ENCODE measurements around the gene RANGAP1.
A peak's percentile ranks its signal among the peaks of the same experiment; 100 is the strongest.

The RANGAP1 gene

DNA sequence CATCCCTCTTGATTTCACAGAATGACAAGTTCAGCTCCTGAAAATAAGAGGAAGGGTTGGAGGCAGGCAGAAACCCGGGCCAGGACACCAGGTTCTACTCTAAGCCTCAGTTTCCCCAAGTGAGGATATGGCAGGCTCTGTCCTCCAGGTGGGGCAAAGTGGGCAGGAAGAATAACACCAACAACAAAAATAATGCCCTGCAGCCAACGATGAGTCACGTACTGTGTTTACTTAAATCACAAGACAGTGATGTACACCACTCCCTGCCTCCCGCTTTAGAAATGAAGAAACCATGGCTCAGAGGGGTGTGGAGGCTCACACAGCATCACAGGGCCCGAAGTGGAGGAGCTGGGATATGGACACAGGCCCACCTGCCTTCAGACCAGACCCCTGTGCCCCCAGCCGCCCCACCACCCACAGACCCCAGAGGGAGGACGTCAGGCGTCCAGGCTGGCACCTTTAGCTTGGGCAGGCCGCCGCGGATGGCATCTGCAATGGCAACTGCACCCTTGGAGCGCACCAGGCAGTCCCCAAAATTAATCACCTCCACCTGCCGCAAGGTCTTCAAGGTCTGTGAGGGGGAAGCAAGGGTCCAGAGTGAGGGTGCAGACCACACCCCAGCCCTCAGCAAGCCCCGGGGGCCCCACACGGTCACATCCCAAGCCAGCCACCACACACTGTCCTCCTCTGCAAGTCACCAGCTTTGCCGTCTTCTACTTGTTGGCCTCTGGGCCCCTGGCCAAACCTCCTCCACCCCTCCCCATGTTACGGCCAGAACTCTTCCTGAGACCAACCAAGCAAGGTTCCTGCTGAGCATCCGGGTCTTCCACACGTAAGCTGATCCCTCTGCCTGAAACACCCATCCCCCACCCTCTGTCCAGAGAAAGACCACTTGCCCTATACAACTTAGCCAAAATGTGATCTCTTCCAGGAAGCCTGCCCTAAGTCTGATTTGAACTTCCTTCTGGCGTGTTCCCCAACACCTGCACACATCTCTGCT lies 29.4 kb downstream of the RANGAP1 start:
- peak; percentile 25 for DNase-seq

DNA sequence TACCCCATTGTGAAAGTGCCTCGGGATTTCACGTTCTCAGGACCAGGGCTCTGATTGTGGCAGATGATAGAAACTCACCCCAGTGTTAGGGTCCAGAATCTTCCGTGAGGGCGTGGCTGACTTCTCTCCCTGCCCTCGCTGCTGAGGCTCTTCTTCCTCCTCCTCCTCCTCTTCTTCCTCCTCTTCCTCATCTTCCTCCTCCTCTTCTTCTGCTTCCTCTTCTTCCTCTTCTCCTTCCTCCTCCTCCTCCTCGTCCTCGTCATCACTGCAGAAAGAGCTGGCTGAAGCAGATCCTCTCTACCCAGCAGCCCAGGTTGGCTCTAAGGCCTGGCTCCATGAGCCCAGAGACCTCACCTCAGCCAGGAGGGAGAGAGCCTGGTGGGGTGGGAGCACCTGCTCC lies 31.8 kb downstream of the RANGAP1 start:
- DNase-seq = no peak

GRCh38 chr22:41252365-41252764 lies 33.6 kb downstream of the RANGAP1 start:
- no peak for DNase-seq

DNA sequence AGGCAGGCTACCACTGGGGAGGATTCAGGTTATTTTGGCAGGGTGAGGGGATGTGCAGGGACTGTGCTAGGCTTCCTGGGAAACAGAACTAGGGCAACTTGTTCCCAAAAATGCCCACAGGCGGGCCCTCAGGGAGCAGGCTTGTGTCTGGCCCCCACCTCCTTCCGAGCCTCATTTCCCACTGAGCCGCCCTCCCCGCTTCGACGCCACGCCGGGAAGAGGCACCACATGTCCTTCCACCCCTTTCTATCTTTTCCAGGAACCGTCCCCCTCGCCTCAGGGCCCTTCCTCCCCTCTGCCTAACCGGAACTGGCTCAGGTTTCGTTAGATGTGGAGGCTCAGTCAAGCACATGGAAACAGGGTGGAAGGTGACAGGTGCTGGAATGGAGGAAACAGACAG lies 35.9 kb downstream of the RANGAP1 start:
- no peak for DNase-seq

GRCh38 chr22:41249442-41249841 lies 36.5 kb downstream of the RANGAP1 start:
- no peak for DNase-seq

GRCh38 chr22:41248758-41249157 lies 37.2 kb downstream of the RANGAP1 start:
- no peak for DNase-seq

DNA sequence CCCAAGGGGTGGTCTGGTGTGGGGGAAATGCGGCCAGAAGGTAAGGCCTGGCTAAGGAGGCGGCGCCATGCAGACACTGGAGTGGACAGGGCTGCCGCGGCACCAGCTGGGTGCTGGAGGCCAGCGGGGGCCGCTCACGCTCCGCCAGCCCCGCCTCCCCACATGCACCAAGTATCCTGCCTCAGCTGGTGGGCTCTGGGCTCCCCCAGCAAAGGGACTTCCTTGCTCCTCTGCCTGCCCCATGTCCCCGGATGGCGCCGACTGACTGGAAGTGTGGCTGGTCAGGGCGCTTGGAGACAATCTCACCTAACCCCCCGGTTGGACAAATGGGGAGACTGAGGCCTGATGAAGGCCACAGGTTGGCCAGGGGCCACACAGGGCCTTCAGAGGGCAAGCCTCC lies 37.7 kb downstream of the RANGAP1 start:
- DNase-seq = no peak

- no peak for DNase-seq
These were observed 38.3 kb downstream of the RANGAP1 start for GRCh38 chr22:41247703-41248102.

- DNase-seq = no peak
These were observed 40.0 kb downstream of the RANGAP1 start for GRCh38 chr22:41245917-41246499.

GRCh38 chr22:41243361-41243760 lies 42.6 kb downstream of the RANGAP1 start:
- DNase-seq = no peak

- DNase-seq = no peak
These were observed 43.4 kb downstream of the RANGAP1 start for GRCh38 chr22:41242396-41243117.

DNA sequence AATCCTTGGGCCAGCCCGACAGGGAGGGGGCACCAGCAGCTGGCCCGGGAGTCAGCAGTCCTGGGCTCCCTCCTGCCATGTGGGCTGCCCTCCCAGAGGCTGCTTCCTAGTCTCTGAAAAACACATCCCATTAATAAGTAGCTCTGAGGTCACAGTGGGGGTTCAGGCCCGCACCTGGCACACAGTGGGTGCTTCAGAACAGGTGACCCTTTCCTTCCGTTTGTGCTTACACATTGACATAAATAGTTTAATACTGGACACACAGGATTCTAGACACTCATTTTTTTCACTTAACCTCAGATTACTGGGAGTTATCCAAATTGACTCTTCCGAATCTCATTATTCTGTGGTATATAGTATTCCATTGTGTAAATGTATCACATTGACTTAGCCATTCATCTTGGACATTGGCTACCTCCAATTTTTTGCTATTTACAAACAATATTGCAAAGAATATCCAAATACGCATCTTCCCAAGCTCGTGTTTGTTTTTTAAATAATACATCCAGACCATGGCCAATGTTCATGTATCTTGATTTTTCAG lies 44.8 kb downstream of the RANGAP1 start:
- DNase-seq = no peak

DNA sequence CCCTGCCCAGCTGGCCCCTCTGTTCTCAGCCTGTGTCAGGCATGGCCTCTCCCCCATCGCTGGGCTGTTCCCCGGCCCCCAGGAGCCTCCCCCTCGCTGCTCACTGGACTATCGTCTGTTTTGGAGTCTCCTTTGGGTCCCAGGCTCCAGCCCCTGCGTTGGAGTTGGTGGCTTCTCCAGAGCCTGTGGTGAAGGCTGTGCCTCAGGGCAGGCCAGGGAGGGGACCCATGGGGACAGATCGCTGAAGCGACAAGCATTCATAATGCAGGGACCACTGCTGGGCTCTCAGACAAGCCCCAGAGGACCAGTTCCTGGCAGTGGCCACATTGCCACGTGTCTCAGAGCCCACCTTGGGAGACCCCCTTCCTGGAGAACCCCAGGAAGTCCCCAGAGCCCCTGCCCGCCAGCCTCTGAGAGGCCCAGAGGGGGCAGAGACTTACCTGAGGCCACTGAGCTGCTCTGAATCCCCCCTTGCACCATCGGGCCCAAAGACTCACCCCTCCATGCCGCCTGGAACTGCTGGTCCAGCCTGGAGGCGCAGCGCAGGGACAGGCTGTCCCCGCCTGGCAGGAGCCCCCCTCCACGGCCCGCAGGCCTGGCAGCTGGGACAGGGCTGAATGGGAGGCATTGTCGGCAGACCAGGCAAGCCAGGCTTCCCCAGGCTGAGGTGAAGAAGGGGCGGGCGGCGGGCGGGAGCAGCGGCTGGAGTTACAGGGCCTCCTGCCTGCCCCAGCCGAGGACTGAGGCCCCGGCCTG lies 45.4 kb downstream of the RANGAP1 start, which contains the start of gene CHADL:
CHADL (minus strand) TSS at position 555 of the 756 bp plus-strand sequence; CDS start at position 505, 50 bp downstream.
- no peak for DNase-seq

- DNase-seq = no peak
These were observed 46.4 kb downstream of the RANGAP1 start for GRCh38 chr22:41239443-41240128.

DNA sequence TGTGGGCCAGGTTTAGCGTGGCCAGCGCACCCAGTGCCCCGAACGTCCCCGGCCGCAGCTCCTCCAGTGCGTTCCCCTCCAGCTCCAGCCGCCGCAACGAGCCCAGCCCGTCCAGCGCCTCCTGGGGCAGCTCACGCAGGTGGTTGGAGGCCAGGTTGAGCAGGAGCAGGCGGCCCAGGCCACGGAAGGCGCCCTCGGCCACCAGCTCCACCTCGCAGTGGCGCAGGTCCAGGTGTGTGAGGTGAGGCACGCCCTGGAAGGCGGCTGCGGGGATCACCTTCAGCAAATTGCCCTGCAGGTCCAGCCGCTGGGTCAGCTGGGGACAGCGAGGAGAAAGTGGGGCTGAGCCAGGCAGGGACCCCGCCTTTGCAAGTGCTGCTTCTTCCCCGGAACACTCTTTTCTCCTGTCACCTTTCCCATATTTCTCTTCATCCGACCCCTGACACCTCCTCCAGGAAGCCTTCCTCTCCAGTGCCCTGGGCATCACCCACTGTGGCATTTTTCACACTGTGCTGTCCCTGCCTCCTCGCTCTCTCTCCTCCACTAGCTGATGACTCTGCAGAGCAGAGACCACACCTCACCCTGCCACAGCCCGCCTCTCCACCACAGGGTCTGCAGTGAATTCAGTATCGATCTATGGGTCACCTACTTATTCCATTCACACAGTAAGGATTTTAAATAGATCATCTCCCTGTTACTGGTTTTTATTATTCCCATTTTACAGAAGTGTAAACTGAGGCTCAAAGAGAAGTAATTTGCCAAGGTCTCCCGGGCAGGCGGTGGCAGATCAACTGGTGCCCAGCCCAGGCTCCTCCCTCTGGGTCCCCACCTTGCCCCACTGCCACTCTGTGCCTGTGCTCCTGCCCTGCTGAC lies 47.2 kb downstream of the RANGAP1 start:
- no peak for DNase-seq

DNA sequence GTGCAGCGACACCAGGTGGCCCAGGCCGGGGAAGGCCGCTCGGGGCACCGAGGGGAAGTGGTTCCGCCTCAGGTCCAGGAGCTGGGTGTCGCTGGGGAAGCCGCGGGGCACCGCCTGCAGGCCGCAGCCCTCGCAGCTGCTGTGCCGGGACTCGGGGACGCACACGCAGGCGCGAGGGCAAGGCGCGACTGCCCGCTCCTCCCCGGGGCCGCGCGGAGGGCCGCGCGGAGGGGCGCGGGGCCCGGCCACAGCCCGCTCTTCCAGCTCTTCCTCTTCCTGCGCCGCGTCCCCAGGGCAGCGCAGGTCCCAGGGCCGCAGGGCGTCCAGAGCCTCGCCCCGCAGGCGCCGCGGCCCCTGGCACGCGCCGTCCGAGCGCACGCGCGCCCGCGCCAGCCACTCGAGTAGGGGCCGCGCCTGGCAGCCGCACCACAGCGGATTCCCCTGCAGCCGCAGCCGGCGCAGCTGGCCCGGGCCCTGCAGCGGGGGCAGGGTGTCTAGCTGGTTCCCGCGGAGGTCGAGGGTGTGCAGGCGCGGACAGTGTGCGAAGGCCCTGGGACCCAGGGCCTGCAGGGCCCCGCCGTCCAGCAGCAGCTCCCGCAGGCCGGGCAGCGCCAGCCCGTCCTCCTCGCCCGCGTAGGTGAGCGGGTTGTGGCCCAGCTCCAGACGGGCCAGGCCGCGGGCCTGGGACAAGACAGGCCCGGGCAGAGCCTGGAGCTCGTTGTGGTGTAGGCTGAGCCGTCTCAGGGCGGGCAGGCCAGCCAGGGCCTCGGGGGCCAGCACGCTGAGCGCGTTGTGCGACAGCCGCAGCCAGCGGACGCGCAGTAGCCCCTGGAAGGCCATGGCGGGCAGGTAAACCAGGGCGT lies 48.0 kb downstream of the RANGAP1 start:
- peak; percentile 42 for DNase-seq

- DNase-seq = no peak
These were observed 48.8 kb downstream of the RANGAP1 start for GRCh38 chr22:41237036-41237706.

- DNase-seq = no peak
These were observed 50.9 kb downstream of the RANGAP1 start for GRCh38 chr22:41234815-41235695.

Measured in fibroblast of skin of scalp (primary cell).